ENCODE data around the gene CLIC3. TPM values are rescaled to one million over a fixed set of nuclear protein-coding genes. Genes with fewer than 3 reads are reported as not detected.

CLIC3 gene
- polyA plus RNA-seq, 10 donors, result 0.28 to 4.7 (median 0.54) TPM; not detected in 2

- DNase-seq, result no peak
These were observed 22.6 kb upstream of the CLIC3 start for GRCh38 chr9:137018761-137019559.

- DNase-seq, result no peak
These were observed 21.6 kb upstream of the CLIC3 start for GRCh38 chr9:137017791-137018497.

DNA sequence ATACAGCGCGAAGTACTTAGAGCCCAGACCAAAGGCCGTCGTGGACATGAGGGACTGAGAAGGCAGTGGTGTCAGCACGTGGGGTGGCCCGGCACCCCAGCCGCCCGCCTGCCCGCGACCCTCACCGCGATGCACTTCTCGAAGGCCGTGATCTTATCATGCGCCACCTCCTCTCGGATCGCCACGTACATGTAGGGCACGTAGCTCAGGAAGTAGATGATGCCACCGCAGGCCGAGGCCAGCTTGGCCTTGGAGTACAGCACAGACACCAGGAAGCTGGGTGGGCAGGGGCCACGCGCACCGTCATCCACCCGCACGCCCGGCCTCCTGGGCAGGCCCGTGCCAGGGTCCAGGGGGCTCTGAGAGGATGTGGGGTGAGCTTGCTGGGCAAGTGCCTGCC lies 20.7 kb upstream of the CLIC3 start:
- DNase-seq, result no peak

- no peak for DNase-seq
These were observed 20.1 kb upstream of the CLIC3 start for GRCh38 chr9:137016436-137016835.

- no peak for DNase-seq
These were observed 19.6 kb upstream of the CLIC3 start for GRCh38 chr9:137015976-137016375.

- no peak for DNase-seq
These were observed 19.2 kb upstream of the CLIC3 start for GRCh38 chr9:137015540-137015930.

DNA sequence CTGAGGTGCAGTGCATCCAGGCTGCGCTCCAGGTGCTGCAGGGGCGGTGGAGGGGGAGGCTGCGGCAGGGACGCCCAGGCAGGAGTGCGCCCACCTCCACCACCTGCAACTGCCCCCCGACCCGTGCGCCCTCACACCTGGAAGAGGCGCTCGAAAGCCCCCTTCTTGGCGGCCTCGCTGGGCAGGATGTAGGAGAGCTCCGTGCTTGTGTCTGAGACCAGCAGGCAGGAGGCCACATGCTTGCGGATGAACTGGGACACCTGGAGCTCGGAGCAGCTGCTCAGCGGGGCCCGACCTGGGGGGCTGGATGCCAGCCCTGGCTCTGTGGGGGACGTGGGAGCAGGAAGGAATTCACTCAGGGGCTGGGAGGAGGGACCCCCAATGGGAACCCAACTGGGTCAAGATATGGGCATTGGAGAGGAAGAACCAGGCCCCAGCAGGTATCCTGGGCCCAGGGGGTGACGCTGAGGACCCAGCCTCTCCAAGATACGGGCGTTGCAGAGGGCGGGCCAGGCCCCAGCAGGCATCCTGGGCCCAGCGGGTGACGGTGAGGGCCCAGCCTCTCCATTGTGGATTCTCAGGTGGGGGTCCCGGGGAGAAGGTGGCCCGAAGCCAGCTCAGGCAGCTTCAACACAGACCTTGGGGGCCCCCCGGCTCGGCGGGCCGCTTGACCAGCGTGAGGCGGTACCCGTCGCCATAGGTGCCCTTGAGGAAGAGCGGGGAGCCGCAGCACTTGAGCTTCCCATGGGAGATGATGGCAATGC lies 18.6 kb upstream of the CLIC3 start:
- no peak for DNase-seq

- no peak for DNase-seq
These were observed 17.8 kb upstream of the CLIC3 start for GRCh38 chr9:137014166-137014565.

- DNase-seq, result no peak
These were observed 17.2 kb upstream of the CLIC3 start for GRCh38 chr9:137013571-137013940.

GRCh38 chr9:137012694-137013570 lies 16.6 kb upstream of the CLIC3 start:
- no peak for DNase-seq

DNA sequence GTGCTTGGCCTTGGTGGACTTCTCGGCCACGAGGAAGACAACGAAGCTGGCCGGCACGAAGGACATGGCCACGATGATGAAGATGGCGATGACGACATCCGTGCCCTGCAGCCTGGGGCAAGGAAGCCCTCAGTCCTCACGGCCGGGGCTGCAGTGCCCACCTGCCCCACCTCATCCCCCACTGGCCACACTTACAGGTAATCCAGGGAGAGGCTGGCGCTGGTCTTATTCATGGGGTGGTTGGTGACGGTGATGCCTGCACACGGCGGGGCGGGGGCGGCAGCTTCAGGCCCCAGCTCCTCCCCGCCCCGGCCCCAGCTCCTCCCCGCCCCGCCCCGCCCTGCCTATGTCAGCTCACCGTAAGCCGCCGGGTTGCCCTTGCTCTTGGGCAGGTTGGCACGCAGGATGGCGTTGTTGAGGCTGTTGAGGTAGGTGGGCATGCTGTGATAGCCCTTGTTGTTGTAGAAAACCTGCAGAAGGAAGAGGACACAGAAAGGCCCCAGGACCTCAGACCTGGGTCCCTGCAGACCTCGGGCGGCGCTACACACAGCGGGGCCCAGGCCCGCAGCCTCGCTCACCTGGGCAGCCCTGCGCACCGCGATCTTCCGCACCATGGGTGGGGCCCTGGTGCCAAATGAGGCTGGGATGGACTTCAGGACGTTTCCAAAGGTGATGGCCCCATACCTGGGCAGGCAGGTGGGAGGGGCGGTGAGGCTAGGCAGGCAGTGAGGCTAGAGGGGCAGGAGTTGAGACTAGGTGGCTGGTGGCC lies 15.7 kb upstream of the CLIC3 start:
- no peak for DNase-seq

GRCh38 chr9:137011156-137011555 lies 14.8 kb upstream of the CLIC3 start:
- DNase-seq, result no peak

DNA sequence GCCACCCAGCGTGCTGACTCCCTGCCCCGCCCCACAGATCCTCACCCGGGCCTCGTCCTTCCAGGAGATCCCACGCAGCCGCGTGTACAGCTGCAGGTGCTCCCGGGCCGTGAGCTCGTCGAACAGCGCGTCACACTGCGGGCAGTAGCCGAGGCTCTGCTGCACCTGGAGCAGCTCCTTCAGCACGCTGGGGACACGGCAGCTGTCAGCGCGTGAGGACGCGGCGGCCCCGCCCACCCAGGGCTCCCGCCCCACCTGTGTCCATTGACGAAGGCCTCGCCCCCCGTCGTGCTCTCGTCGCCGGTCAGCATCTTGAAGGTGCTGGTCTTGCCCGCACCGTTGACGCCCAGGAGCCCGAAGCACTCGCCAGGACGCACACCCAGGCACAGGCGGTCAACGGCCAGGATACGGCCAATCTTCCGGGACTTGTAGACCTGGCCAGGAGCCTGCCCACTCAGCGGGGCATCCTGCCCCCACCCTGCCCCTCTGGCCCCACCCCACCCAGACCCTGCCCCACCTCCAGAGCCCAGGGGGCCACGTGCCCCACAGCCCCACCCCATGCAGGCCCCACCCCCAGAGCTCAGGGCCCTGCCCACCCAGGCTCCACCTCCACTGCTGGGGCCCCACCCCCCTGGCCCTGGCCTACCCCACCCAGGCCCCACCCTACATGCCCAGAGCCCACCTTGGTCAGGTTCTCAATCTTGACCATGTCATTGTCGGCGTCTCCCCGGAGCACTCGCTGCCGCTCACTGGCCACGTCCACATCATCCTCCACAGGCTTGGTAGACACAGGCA lies 13.8 kb upstream of the CLIC3 start:
- no peak for DNase-seq

- DNase-seq, result no peak
These were observed 12.8 kb upstream of the CLIC3 start for GRCh38 chr9:137009217-137009616.

- no peak for DNase-seq
These were observed 11.9 kb upstream of the CLIC3 start for GRCh38 chr9:137008312-137008711.

DNA sequence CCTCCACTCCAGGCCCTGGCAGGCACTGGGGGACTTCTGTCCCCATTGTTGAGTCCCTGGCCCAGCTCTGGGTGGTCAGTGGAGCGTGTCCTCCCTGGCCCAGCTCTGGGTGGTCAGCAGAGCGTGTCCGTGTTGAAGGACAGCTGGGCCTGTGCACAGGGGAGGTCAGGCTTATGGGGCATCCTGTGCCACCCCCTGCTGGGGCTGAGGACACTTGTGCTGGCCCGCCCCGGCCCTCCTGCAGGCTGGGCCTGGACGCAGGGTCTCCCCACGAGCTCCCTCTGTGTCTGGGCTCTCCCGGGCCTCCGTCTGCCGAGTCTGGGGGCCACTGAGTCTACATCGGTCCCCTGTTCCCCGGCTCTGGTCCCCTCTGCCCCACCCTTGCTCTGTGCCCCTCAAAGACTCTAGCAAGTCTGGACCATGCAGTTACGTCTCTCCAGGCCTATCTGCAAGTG lies 11.5 kb upstream of the CLIC3 start:
- no peak for DNase-seq

DNA sequence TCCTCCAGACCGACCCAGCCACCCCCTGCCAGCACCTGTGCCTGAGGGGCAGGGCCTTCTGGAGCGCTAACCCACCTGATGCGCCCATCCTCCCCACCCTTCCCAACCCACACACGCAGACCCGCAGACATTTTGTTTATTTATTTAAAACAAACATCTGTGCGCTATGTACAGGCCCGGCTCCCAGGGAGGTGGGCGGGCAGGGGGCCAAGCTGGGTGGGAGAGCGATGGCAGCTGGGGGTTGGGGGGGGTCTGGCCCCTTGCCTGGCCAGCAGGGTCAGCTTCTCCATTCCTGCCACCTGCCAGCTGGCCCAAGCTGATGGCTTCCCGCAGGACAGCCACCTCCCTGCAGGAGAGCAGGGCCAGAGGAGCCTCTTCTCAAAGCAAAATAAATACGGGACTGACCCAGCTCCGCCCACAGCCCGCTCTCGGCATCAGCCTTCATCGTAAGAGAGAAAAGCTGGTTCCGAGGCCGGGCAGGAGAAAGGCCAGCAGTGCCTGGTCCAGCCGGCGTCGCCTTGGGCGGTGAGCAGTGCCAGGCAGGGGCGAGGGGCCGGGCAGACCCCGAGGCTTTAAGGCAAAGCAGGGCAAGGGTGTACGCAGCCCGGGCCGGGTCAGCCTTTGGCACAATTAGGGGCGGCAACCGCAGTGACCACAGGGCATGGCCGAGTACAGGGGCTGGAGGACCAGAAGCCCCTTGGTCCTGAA lies 10.9 kb upstream of the CLIC3 start:
- DNase-seq, result peak in 1 of 3 donors; percentile 62

- DNase-seq, result no peak
These were observed 10.0 kb upstream of the CLIC3 start for GRCh38 chr9:137006116-137007003.

All from muscle of back (tissue), 11 donors.